ENCODE measurements around the gene DNAL1. TPM values are rescaled to one million over a fixed set of nuclear protein-coding genes. Genes with fewer than 3 reads are reported as not detected.

DNAL1 gene
- total and polyA plus RNA-seq, 10 donors: 2.2 to 15.4 (median 6.1) TPM

- Histone ChIP-seq H3K36me3 (peaks cover 0 to 22% (median 0%) of the 10 kb centered on the region in 6 donors), H3K4me3 (no peak overlapping the region), H3K9me3 (no peaks in the 10 kb centered on the region), H3K27ac (no peak overlapping the region), H3K27me3 (replicated peaks in 1 of 7) (no peaks in the 10 kb centered on the region), H3K4me1 (no peaks in the 10 kb centered on the region)
- intact Hi-C loops (cut with DNase I; ENCODE audit: low total_unique reads): no loop called here
- 94 to 98% (median 97%) methylated on average over 2 of the region's 2 CpGs for WGBS, 5 donors
- TF ChIP-seq POLR2A (IDR thresholded peaks at IDR 0.05): no peak
- TF ChIP-seq CTCF (IDR thresholded peaks at IDR 0.05 in 8 of 11, conservative IDR thresholded peaks at IDR 0.05 in 3 of 11): no peak
- TF ChIP-seq POLR2AphosphoS5 (IDR thresholded peaks at IDR 0.05): no peak
- DNase-seq: no peak
Measured at GRCh38 chr14:73665130-73665529, 20.3 kb downstream of the DNAL1 start.

- H3K27ac ChIP-seq: no peak overlapping the region
- intact Hi-C loops (cut with DNase I; ENCODE audit: low total_unique reads): no loop called here
- H3K36me3 ChIP-seq: peaks cover 0 to 15% (median 0%) of the 10 kb centered on the region in 6 donors
- no peak for TF ChIP-seq POLR2AphosphoS5 (IDR thresholded peaks at IDR 0.05)
- no peak for TF ChIP-seq CTCF (IDR thresholded peaks at IDR 0.05 in 8 of 11, conservative IDR thresholded peaks at IDR 0.05 in 3 of 11)
- TF ChIP-seq POLR2A (IDR thresholded peaks at IDR 0.05): no peak
- H3K4me3 ChIP-seq: no peak overlapping the region
- no peaks in the 10 kb centered on the region for H3K9me3 ChIP-seq
- DNase-seq: no peak
- no peaks in the 10 kb centered on the region for H3K27me3 ChIP-seq (replicated peaks in 1 of 7)
- H3K4me1 ChIP-seq: no peaks in the 10 kb centered on the region
- 81 to 92% (median 86%) methylated on average over 5 of the region's 5 CpGs for WGBS, 5 donors
Measured at GRCh38 chr14:73666583-73666982, 21.8 kb downstream of the DNAL1 start.

- Histone ChIP-seq H3K36me3 (peaks cover 0 to 16% (median 0%) of the 10 kb centered on the region in 6 donors), H3K9me3 (no peaks in the 10 kb centered on the region), H3K27me3 (replicated peaks in 1 of 7) (no peaks in the 10 kb centered on the region), H3K4me1 (no peaks in the 10 kb centered on the region), H3K4me3 (no peak overlapping the region), H3K27ac (no peak overlapping the region)
- DNase-seq: no peak
- intact Hi-C loops (cut with DNase I; ENCODE audit: low total_unique reads): no loop called here
- TF ChIP-seq CTCF (IDR thresholded peaks at IDR 0.05 in 8 of 11, conservative IDR thresholded peaks at IDR 0.05 in 3 of 11) (no peak), POLR2AphosphoS5 (IDR thresholded peaks at IDR 0.05) (no peak), POLR2A (IDR thresholded peaks at IDR 0.05) (no peak)
- WGBS, 5 donors: 88 to 95% (median 89%) methylated on average over 3 of the region's 3 CpGs
Measured at GRCh38 chr14:73667854-73668253, 23.1 kb downstream of the DNAL1 start.

GRCh38 chr14:73674986-73675385, 30.2 kb downstream of the DNAL1 start:
- TF ChIP-seq POLR2AphosphoS5 (IDR thresholded peaks at IDR 0.05): no peak
- TF ChIP-seq CTCF (IDR thresholded peaks at IDR 0.05 in 8 of 11, conservative IDR thresholded peaks at IDR 0.05 in 3 of 11): no peak
- TF ChIP-seq POLR2A (IDR thresholded peaks at IDR 0.05): no peak
- H3K9me3 ChIP-seq: no peaks in the 10 kb centered on the region
- H3K27ac ChIP-seq: no peak overlapping the region
- WGBS, 5 donors: 93 to 99% (median 95%) methylated on average over 3 of the region's 3 CpGs
- H3K4me1 ChIP-seq: no peaks in the 10 kb centered on the region
- peaks cover 0 to 18% (median 0%) of the 10 kb centered on the region in 6 donors for H3K36me3 ChIP-seq
- no peak for DNase-seq
- intact Hi-C loops (cut with DNase I; ENCODE audit: low total_unique reads): no loop called here
- no peaks in the 10 kb centered on the region for H3K27me3 ChIP-seq (replicated peaks in 1 of 7)
- no peak overlapping the region for H3K4me3 ChIP-seq
